Keratinocyte (primary cell): ENCODE data around the gene MACROH2A2. TPM values are rescaled to one million over a fixed set of nuclear protein-coding genes. Genes with fewer than 3 reads are reported as not detected.

ENCODE experiments used
- DNase-seq: peaks from one replicate; pipeline ENCODE4 v3.0.0-alpha.2; 2011; ENCODE audit warnings: low read depth, missing footprints, low spot score
- FAIRE-seq: peaks from 2 replicates; lab custom pipeline; 2011; peaks lifted over from hg19 to GRCh38; lab: Jason Lieb, UNC
- H2AFZ ChIP-seq: 2 replicates; pipeline ENCODE4 v1.6.0; 2012; ENCODE audit warnings: low read length, control low read depth, inconsistent platforms; ENCODE audit not compliant: control insufficient read depth
- H3K27ac ChIP-seq: 2 replicates; pipeline ENCODE4 v1.5.1; 2011; ENCODE audit warnings: low read length; ENCODE audit not compliant: control insufficient read depth, insufficient read depth
- H3K27me3 ChIP-seq: 3 replicates; pipeline ENCODE4 v1.6.0; 2011; ENCODE audit warnings: low read length; ENCODE audit not compliant: control insufficient read depth, insufficient read depth; ENCODE audit errors: extremely low read depth
- H3K36me3 ChIP-seq, 2 experiments: 2 replicates in 1 of 2; 3 replicates in 1 of 2; pipeline ENCODE4 v1.5.1; 2011; ENCODE audit warnings: low read length in 2 of 2, mild to moderate bottlenecking in 1 of 2; ENCODE audit not compliant: control insufficient read depth in 2 of 2, insufficient read depth in 2 of 2; ENCODE audit errors: extremely low read depth in 1 of 2
- H3K4me1 ChIP-seq: 3 replicates; pipeline ENCODE4 v1.5.1; 2011; ENCODE audit warnings: low read length; ENCODE audit not compliant: control insufficient read depth, insufficient read depth; ENCODE audit errors: extremely low read depth
- H3K4me2 ChIP-seq: 3 replicates; pipeline ENCODE4 v1.6.0; 2011; ENCODE audit warnings: low read depth, low read length; ENCODE audit not compliant: control insufficient read depth, insufficient read depth; ENCODE audit errors: extremely low read depth
- H3K4me3 ChIP-seq, 3 experiments: fragments of 200-600 bp in 1 of 3; sonication (generic) in 1 of 3; 2 replicates in 2 of 3; 3 replicates in 1 of 3; pipeline ENCODE4 v1.5.1; 2011 to 2016; ENCODE audit warnings: low read length in 3 of 3, mild to moderate bottlenecking in 3 of 3, control low read depth in 2 of 3, inconsistent platforms in 1 of 3, low read depth in 1 of 3, mixed read lengths in 1 of 3, mixed run types in 1 of 3, moderate library complexity in 1 of 3; ENCODE audit not compliant: control insufficient read depth in 2 of 3, insufficient read depth in 2 of 3; ENCODE audit errors: extremely low read depth in 1 of 3
- H3K79me2 ChIP-seq: 2 replicates; pipeline ENCODE4 v1.6.0; 2012; ENCODE audit warnings: low read length; ENCODE audit not compliant: control insufficient read depth, insufficient read depth
- H3K9ac ChIP-seq: 3 replicates; pipeline ENCODE4 v1.6.0; 2011; ENCODE audit warnings: low read length; ENCODE audit not compliant: control insufficient read depth, insufficient read depth; ENCODE audit errors: extremely low read depth
- H3K9me1 ChIP-seq: 3 replicates; pipeline ENCODE4 v1.6.0; 2011; ENCODE audit warnings: low read length; ENCODE audit not compliant: control insufficient read depth, insufficient read depth; ENCODE audit errors: extremely low read depth
- H3K9me3 ChIP-seq: 2 replicates; pipeline ENCODE4 v1.5.1; 2012; ENCODE audit warnings: low read depth, low read length; ENCODE audit not compliant: control insufficient read depth
- H4K20me1 ChIP-seq: 3 replicates; pipeline ENCODE4 v1.6.0; 2011; ENCODE audit warnings: low read length; ENCODE audit not compliant: control insufficient read depth, insufficient read depth; ENCODE audit errors: extremely low read depth
- CTCF ChIP-seq, 3 experiments: IDR thresholded peaks in 1 of 3; conservative IDR thresholded peaks in 1 of 3; optimal IDR thresholded peaks in 1 of 3; 2 replicates in 2 of 3; 3 replicates in 1 of 3; pipeline versions ENCODE3 to v1.5.1; 2011; ENCODE audit warnings: low read length in 3 of 3, mild to moderate bottlenecking in 3 of 3, moderate library complexity in 2 of 3, control low read depth in 1 of 3, inconsistent platforms in 1 of 3; ENCODE audit not compliant: insufficient read depth in 2 of 3; ENCODE audit errors: extremely low read depth in 1 of 3
- EZH2 ChIP-seq: IDR thresholded peaks from one replicate; pipeline ENCODE4 v1.6.1; 2012; ENCODE audit warnings: inconsistent platforms, mild to moderate bottlenecking, low read length, moderate library complexity
- dilution Hi-C: fragments of 300-500 bp; cut with MboI; formaldehyde crosslinking; loops from one replicate; pipeline ENCODE4 v1.7.0; 2020; ENCODE audit warnings: low sequenced_read_pairs; ENCODE audit not compliant: extremely low pct_ligation_motif_present
- polyA plus RNA-seq, 5 experiments: library from polyadenylated mRNA; depleted of rRNA in 3 of 5; stranded (reverse) in 3 of 5; stranded (forward) in 1 of 5; unstranded in 1 of 5; fragments of >200 nt; gene quantifications; 1 replicate in 1 of 5; 2 replicates in 3 of 5; 3 replicates in 1 of 5; pipeline versions ENCODE4 v1.2.1 to v1.2.3, GENCODE V29; 2011 to 2012; ENCODE audit warnings: missing spikeins in 2 of 5, low read depth in 1 of 5, low replicate concordance in 1 of 5

Gene MACROH2A2
- polyA plus RNA-seq, 1 donor (not counting 4 experiments of a cell fraction or from before 2014, with no cell fraction given), result 11.6 TPM

GRCh38 chr10:70067586-70067985 is 14.9 kb downstream of the MACROH2A2 start:
- Histone ChIP-seq H2AFZ (no peak overlapping the region), H3K4me2 (no peak overlapping the region), H3K79me2 (no peaks in the 10 kb centered on the region), H3K27me3 (no peaks in the 10 kb centered on the region), H3K36me3 (no peaks in the 10 kb centered on the region), H3K9ac (no peak overlapping the region), H3K4me3 (no peak overlapping the region), H4K20me1 (no peaks in the 10 kb centered on the region), H3K9me1 (no peaks in the 10 kb centered on the region), H3K9me3 (no peaks in the 10 kb centered on the region), H3K4me1 (no peaks in the 10 kb centered on the region), H3K27ac (no peak overlapping the region)
- no peak for FAIRE-seq
- DNase-seq, result no peak
- dilution Hi-C loops, result no loop called here
- no peak for TF ChIP-seq EZH2

GRCh38 chr10:70068925-70069324 is 16.3 kb downstream of the MACROH2A2 start:
- dilution Hi-C loops, result no loop called here
- Histone ChIP-seq H3K9ac (no peak overlapping the region), H4K20me1 (no peaks in the 10 kb centered on the region), H3K4me1 (no peaks in the 10 kb centered on the region), H3K79me2 (no peaks in the 10 kb centered on the region), H3K27ac (no peak overlapping the region), H3K27me3 (no peaks in the 10 kb centered on the region), H3K36me3 (no peaks in the 10 kb centered on the region), H3K9me1 (no peaks in the 10 kb centered on the region), H3K4me3 (no peak overlapping the region), H3K9me3 (no peaks in the 10 kb centered on the region), H3K4me2 (no peak overlapping the region), H2AFZ (no peak overlapping the region)
- FAIRE-seq (no peak), DNase-seq (no peak)
- no peak for TF ChIP-seq EZH2
- no peak for TF ChIP-seq CTCF (optimal IDR thresholded peaks at IDR 0.05 in 1 of 3, IDR thresholded peaks at IDR 0.05 in 1 of 3, conservative IDR thresholded peaks at IDR 0.05 in 1 of 3; ENCODE audit: extremely low read depth in 1 of 3, insufficient read depth in 2 of 3, low read length in 3 of 3)

GRCh38 chr10:70069346-70069745 is 16.7 kb downstream of the MACROH2A2 start:
- no peaks in the 10 kb centered on the region for H4K20me1 ChIP-seq
- H3K4me1 ChIP-seq, result no peaks in the 10 kb centered on the region
- no peak overlapping the region for H3K4me2 ChIP-seq
- no peak for FAIRE-seq
- no peaks in the 10 kb centered on the region for H3K9me1 ChIP-seq
- no peak overlapping the region for H3K9ac ChIP-seq
- no peak for TF ChIP-seq CTCF (optimal IDR thresholded peaks at IDR 0.05 in 1 of 3, IDR thresholded peaks at IDR 0.05 in 1 of 3, conservative IDR thresholded peaks at IDR 0.05 in 1 of 3; ENCODE audit: extremely low read depth in 1 of 3, insufficient read depth in 2 of 3, low read length in 3 of 3)
- TF ChIP-seq EZH2, result no peak
- H3K27me3 ChIP-seq, result no peaks in the 10 kb centered on the region
- no peak overlapping the region for H3K27ac ChIP-seq
- no peak overlapping the region for H2AFZ ChIP-seq
- no peak for DNase-seq
- H3K9me3 ChIP-seq, result no peaks in the 10 kb centered on the region
- H3K36me3 ChIP-seq, result no peaks in the 10 kb centered on the region
- H3K79me2 ChIP-seq, result no peaks in the 10 kb centered on the region
- dilution Hi-C loops, result no loop called here
- no peak overlapping the region for H3K4me3 ChIP-seq
